Natural killer cell treated with Interleukin-12 subunit alpha and Interleukin-12 subunit beta and Interleukin-15 and Interleukin-18, amount 100 ng/mL, for 72 hours (primary cell): Measurements from ENCODE around the gene MS4A4E. TPM values are rescaled to one million over a fixed set of nuclear protein-coding genes. Genes with fewer than 3 reads are reported as not detected.
"Not testable (repeated sequence)": the region's sequence is repeated elsewhere in the genome, so short reads cannot be mapped to it uniquely, and the experiment has no call there.

ENCODE experiments used
- ATAC-seq, 2 donors: fragments of 150-1000 bp; cut with Tn5 transposase in 1 of 2; sonication (Bioruptor Pico), chemical (Tn5 transposase) in 1 of 2; 2 replicates each; pipeline ENCODE4 v1.10.0; 2021
- DNase-seq: peaks from one replicate; pipeline ENCODE4 v3.0.0; 2022; ENCODE audit warnings: low spot score
- H3K27ac Mint-ChIP-seq, 2 donors: 1 replicate in 1 of 2; 2 replicates in 1 of 2; pipeline ENCODE4 v1.8.0; 2022; ENCODE audit warnings: mixed read lengths in 2 of 2, mild to moderate bottlenecking in 1 of 2, moderate library complexity in 1 of 2
- H3K27me3 Mint-ChIP-seq, 2 donors: 1 replicate in 1 of 2; 2 replicates in 1 of 2; pipeline ENCODE4 v1.8.0; 2022; ENCODE audit warnings: mixed read lengths in 2 of 2
- H3K36me3 Mint-ChIP-seq: one replicate; pipeline ENCODE4 v1.8.0; 2022; ENCODE audit warnings: mixed read lengths
- H3K4me1 Mint-ChIP-seq, 2 donors: 1 replicate in 1 of 2; 2 replicates in 1 of 2; pipeline ENCODE4 v1.8.0; 2022; ENCODE audit warnings: low read depth in 2 of 2, mixed read lengths in 2 of 2, mild to moderate bottlenecking in 1 of 2
- H3K4me3 Mint-ChIP-seq: one replicate; pipeline ENCODE4 v1.8.0; 2022; ENCODE audit warnings: mixed read lengths
- H3K9me3 Mint-ChIP-seq: 2 replicates; pipeline ENCODE4 v1.8.0; 2022; ENCODE audit warnings: mixed read lengths
- total RNA-seq, 2 donors: library from RNA; stranded (reverse); gene quantifications; one replicate each; pipeline ENCODE4 v1.2.3, GENCODE V29; 2022

The MS4A4E gene
- 1 to 10 TPM in 1 of 2 donors, not detected in 1; 2.6 TPM for total RNA-seq

DNA sequence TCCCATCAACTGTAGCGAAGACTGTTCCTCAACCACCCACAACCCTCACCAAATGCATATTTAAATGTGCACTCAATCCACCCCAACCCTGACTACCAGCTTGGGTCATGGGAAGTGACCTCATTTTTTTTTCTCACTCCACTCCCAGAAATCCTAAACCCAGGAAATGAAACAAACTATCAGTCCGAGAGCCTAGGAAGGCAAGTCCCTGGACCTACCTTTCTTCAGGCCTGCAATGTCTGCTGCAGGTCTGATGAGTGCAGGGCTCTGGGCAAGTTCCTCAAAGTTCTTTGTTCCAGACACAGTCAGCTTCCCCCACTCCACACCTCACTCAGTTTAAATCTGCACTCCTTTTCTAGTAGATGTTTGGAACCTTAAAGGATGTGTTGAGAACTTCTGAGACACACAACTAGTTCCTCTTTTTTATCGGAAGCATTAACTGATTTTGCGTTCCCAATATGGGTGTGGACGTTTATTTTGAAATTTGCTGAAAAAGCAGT lies at the start of gene MS4A4E:
Gene MS4A4E, minus strand, starts transcription at position 398 of the 500 bp plus-strand sequence. CDS start 13,082 bp downstream, outside the sequence.
- H3K27me3 Mint-ChIP-seq = peaks cover 21 to 46% of the 10 kb centered on the region in 2 donors
- ATAC-seq (no peak), DNase-seq (no peak)
- H3K9me3 Mint-ChIP-seq = no peaks in the 10 kb centered on the region
- no peaks in the 10 kb centered on the region for H3K36me3 Mint-ChIP-seq
- H3K4me3 Mint-ChIP-seq = peak within 1 kb of the TSS; percentile 46
- no peaks in the 10 kb centered on the region for H3K4me1 Mint-ChIP-seq
- no peak within 1 kb of the TSS for H3K27ac Mint-ChIP-seq

DNA sequence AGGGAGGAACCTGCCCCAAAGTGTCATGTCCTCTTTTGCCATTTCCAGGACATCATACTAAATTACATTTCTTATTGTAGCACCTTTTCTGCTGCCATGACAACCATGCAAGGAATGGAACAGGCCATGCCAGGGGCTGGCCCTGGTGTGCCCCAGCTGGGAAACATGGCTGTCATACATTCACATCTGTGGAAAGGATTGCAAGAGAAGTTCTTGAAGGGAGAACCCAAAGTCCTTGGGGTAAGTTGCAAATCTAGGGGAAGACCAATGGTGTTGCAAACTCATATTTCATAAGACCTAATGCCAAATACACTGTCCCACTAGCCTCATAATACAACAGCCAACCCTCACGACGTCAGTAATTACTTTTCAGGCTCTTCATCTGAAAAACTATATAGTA lies 49.2 kb upstream of the MS4A4E start:
- Mint-ChIP-seq H3K4me3 (no peak overlapping the region), H3K36me3 (no peaks in the 10 kb centered on the region), H3K27me3 (peaks cover 17 to 31% of the 10 kb centered on the region in 2 donors), H3K27ac (no peak overlapping the region), H3K9me3 (no peaks in the 10 kb centered on the region), H3K4me1 (no peaks in the 10 kb centered on the region)
- DNase-seq = no peak
- ATAC-seq = no peak

GRCh38 chr11:60288531-60288930 lies 45.6 kb upstream of the MS4A4E start:
- peak; percentile 9 to 59 for ATAC-seq
- H3K36me3 Mint-ChIP-seq = no peaks in the 10 kb centered on the region
- peaks cover 3 to 8% of the 10 kb centered on the region in 2 donors for H3K27me3 Mint-ChIP-seq

GRCh38 chr11:60285411-60286126 lies 42.6 kb upstream of the MS4A4E start:
- H3K4me3 Mint-ChIP-seq, H3K4me1 Mint-ChIP-seq, H3K9me3 Mint-ChIP-seq, ATAC-seq, DNase-seq, H3K36me3 Mint-ChIP-seq, H3K27ac Mint-ChIP-seq: not testable (repeated sequence)
- H3K27me3 Mint-ChIP-seq = peaks cover 8 to 18% of the 10 kb centered on the region in 2 donors

More at GRCh38 chr11:60288531-60288930, 45.6 kb upstream of the MS4A4E start:
- H3K4me3 Mint-ChIP-seq = no peak overlapping the region
- no peaks in the 10 kb centered on the region for H3K9me3 Mint-ChIP-seq
- H3K4me1 Mint-ChIP-seq = no peaks in the 10 kb centered on the region
- no peak overlapping the region for H3K27ac Mint-ChIP-seq
- no peak for DNase-seq

- H3K4me1 Mint-ChIP-seq = no peaks in the 10 kb centered on the region
- no peak overlapping the region for H3K4me3 Mint-ChIP-seq
- peaks cover 15 to 35% of the 10 kb centered on the region in 2 donors for H3K27me3 Mint-ChIP-seq
- DNase-seq = no peak
- H3K9me3 Mint-ChIP-seq = no peaks in the 10 kb centered on the region
- ATAC-seq = no peak
- no peaks in the 10 kb centered on the region for H3K36me3 Mint-ChIP-seq
- H3K27ac Mint-ChIP-seq = no peak overlapping the region
Observed at GRCh38 chr11:60282286-60282685, 39.3 kb upstream of the MS4A4E start.

- DNase-seq = no peak
- Mint-ChIP-seq H3K4me3 (no peak overlapping the region), H3K27ac (no peak overlapping the region), H3K36me3 (no peaks in the 10 kb centered on the region), H3K4me1 (no peaks in the 10 kb centered on the region), H3K9me3 (no peaks in the 10 kb centered on the region), H3K27me3 (peaks cover 17 to 43% of the 10 kb centered on the region in 2 donors)
- no peak for ATAC-seq
Observed at GRCh38 chr11:60281485-60281884, 38.5 kb upstream of the MS4A4E start.

DNA sequence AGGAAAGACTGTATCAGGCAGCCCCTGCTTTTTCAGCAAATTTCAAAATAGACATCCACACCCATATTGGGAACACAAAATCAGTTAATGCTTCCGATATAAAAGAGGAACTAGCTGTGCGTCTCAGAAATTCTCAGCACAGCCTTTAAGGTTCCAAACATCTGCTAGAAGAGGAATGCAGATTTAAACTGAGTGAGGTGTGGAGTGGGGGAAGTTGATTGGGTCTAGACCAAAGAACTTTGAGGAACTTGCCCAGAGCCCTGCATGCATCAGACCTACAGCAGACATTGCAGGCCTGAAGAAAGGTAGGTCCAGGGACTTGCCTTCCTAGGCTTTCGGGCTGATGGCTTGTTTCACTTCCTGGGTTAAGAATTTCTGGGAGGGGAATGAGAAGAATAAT lies 37.5 kb upstream of the MS4A4E start, which contains the start of gene MS4A4A:
Gene MS4A4A, plus strand, starts transcription at position 255 of the 400 bp plus-strand sequence. Its CDS starts 10 bp downstream, at position 265.
- DNase-seq (no peak), ATAC-seq (no peak)
- no peak within 1 kb of the TSS for H3K4me3 Mint-ChIP-seq
- H3K9me3 Mint-ChIP-seq = no peaks in the 10 kb centered on the region
- H3K36me3 Mint-ChIP-seq = no peaks in the 10 kb centered on the region
- peaks cover 17 to 43% of the 10 kb centered on the region in 2 donors for H3K27me3 Mint-ChIP-seq
- H3K27ac Mint-ChIP-seq = no peak within 1 kb of the TSS
- no peaks in the 10 kb centered on the region for H3K4me1 Mint-ChIP-seq

DNA sequence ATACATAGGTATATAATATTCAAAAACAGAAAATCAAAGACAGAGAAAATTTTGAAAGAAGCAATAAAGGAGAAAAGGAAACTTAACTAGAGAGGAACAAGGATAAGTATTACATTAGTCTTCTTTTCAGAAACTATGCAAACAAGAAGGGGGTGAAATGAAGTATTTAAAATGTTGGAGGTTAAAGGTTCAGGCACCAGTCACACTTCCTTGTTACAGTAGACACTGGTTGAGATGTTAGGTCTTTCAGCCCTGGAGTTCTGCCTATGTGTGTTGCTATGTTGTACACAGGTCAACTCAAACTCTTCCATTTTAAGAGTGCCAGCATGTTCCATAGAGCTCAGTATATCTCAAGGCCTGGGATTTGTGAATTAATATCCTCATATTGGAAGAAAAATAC lies 31.5 kb upstream of the MS4A4E start:
- Mint-ChIP-seq H3K36me3 (peaks cover 6% of the 10 kb centered on the region), H3K9me3 (peaks cover 2% of the 10 kb centered on the region), H3K4me1 (no peaks in the 10 kb centered on the region), H3K27ac (no peak overlapping the region), H3K27me3 (peaks cover 35 to 54% of the 10 kb centered on the region in 2 donors), H3K4me3 (no peak overlapping the region)
- DNase-seq (no peak), ATAC-seq (no peak)

DNA sequence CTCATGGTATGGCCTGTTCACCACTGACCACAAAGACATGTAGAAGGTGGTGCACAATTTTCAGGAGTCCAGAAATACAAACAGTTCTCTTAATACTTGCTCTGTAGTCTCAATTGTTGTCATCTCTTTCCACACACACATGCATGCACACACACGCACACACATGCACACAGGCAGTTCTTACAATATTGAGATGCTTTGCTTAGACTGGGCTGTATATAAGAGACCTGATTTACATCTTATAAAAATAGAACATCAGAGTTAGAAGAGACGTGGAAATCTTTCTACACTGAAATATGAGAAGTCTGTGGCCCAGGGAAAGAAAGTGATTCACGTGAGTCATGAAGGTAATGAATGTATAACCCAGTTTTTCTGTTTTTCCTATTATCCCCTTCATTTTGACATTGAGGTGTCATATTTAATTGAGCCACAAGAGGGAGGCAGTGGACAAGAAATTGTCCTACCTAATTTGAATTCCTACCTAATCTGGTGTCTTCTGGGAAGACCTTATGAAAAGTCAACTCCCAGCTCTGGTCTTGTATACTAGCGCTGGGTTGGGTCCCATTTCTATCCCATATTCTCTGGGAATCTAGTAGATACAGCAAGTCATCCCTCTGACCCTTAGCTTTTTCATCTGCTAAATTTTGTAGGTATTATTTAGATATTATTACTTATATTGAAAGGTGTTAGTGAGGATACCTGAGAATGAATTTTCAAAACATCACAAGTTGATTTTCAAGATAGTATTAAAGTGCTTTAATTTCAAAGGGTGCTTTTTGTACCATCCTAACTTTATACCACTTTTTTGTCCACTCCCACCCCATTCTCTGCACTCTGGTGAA lies 22.7 kb upstream of the MS4A4E start:
- H3K27ac Mint-ChIP-seq = no peak overlapping the region
- ATAC-seq (no peak), DNase-seq (no peak)
- peaks cover 21 to 48% of the 10 kb centered on the region in 2 donors for H3K27me3 Mint-ChIP-seq
- no peak overlapping the region for H3K4me3 Mint-ChIP-seq
- no peaks in the 10 kb centered on the region for H3K36me3 Mint-ChIP-seq
- no peaks in the 10 kb centered on the region for H3K4me1 Mint-ChIP-seq
- no peaks in the 10 kb centered on the region for H3K9me3 Mint-ChIP-seq

- DNase-seq = no peak
- peaks cover 21 to 50% of the 10 kb centered on the region in 2 donors for H3K27me3 Mint-ChIP-seq
- H3K27ac Mint-ChIP-seq = no peak overlapping the region
- H3K9me3 Mint-ChIP-seq = no peaks in the 10 kb centered on the region
- no peaks in the 10 kb centered on the region for H3K4me1 Mint-ChIP-seq
- no peaks in the 10 kb centered on the region for H3K36me3 Mint-ChIP-seq
- ATAC-seq = no peak
- no peak overlapping the region for H3K4me3 Mint-ChIP-seq
Observed at GRCh38 chr11:60264644-60265043, 21.7 kb upstream of the MS4A4E start.

- DNase-seq (no peak), ATAC-seq (no peak)
- Mint-ChIP-seq H3K36me3 (no peaks in the 10 kb centered on the region), H3K4me1 (no peaks in the 10 kb centered on the region), H3K4me3 (no peak overlapping the region), H3K9me3 (no peaks in the 10 kb centered on the region), H3K27ac (no peak overlapping the region), H3K27me3 (peaks cover 15 to 41% of the 10 kb centered on the region in 2 donors)
Observed at GRCh38 chr11:60263402-60263801, 20.5 kb upstream of the MS4A4E start.

DNA sequence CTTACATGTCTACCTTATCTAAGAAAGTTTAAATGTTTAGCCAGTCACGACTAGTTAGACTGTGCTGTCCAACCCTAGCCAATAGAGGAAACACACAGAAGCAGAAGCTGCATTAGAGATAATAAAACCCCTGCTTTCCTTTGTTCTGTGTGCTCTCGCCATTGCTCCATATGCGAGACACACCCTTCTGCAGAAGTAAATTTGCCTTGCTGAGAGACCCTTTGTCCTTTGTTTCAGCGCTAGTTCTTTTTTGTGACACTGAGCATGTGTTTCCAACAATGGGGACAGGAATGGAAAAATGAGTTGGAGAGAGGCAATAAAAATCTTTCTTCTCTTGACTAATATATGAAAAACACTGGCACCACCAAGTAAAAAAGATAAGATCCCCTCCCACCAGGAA lies 18.1 kb upstream of the MS4A4E start:
- DNase-seq (no peak), ATAC-seq (no peak)
- H3K9me3 Mint-ChIP-seq = no peaks in the 10 kb centered on the region
- H3K36me3 Mint-ChIP-seq = no peaks in the 10 kb centered on the region
- no peak overlapping the region for H3K27ac Mint-ChIP-seq
- peaks cover 14 to 31% of the 10 kb centered on the region in 2 donors for H3K27me3 Mint-ChIP-seq
- H3K4me3 Mint-ChIP-seq = no peak overlapping the region
- H3K4me1 Mint-ChIP-seq = no peaks in the 10 kb centered on the region

GRCh38 chr11:60257956-60258722 lies 15.2 kb upstream of the MS4A4E start:
- Mint-ChIP-seq H3K27me3 (peaks cover 19 to 33% of the 10 kb centered on the region in 2 donors), H3K27ac (no peak overlapping the region), H3K4me1 (no peaks in the 10 kb centered on the region), H3K9me3 (no peaks in the 10 kb centered on the region), H3K4me3 (no peak overlapping the region), H3K36me3 (no peaks in the 10 kb centered on the region)
- DNase-seq (no peak), ATAC-seq (no peak)
